ENCODE data around the gene DHX34. TPM values are rescaled to one million over a fixed set of nuclear protein-coding genes. Genes with fewer than 3 reads are reported as not detected.

Gene DHX34
- total RNA-seq, 1 donor: 11.6 TPM

- no peak overlapping the region for H3K4me3 ChIP-seq (ENCODE audit: low read depth, low read length)
- TF ChIP-seq, protein P1, sequence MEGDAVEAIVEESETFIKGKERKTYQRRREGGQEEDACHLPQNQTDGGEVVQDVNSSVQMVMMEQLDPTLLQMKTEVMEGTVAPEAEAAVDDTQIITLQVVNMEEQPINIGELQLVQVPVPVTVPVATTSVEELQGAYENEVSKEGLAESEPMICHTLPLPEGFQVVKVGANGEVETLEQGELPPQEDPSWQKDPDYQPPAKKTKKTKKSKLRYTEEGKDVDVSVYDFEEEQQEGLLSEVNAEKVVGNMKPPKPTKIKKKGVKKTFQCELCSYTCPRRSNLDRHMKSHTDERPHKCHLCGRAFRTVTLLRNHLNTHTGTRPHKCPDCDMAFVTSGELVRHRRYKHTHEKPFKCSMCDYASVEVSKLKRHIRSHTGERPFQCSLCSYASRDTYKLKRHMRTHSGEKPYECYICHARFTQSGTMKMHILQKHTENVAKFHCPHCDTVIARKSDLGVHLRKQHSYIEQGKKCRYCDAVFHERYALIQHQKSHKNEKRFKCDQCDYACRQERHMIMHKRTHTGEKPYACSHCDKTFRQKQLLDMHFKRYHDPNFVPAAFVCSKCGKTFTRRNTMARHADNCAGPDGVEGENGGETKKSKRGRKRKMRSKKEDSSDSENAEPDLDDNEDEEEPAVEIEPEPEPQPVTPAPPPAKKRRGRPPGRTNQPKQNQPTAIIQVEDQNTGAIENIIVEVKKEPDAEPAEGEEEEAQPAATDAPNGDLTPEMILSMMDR (IDR thresholded peaks at IDR 0.05; ENCODE audit: insufficient read depth, low read length): no peak
- DNase-seq (ENCODE audit: low read depth): no peak
Measured at GRCh38 chr19:47374876-47375693, 26.0 kb downstream of the DHX34 start.

DNA sequence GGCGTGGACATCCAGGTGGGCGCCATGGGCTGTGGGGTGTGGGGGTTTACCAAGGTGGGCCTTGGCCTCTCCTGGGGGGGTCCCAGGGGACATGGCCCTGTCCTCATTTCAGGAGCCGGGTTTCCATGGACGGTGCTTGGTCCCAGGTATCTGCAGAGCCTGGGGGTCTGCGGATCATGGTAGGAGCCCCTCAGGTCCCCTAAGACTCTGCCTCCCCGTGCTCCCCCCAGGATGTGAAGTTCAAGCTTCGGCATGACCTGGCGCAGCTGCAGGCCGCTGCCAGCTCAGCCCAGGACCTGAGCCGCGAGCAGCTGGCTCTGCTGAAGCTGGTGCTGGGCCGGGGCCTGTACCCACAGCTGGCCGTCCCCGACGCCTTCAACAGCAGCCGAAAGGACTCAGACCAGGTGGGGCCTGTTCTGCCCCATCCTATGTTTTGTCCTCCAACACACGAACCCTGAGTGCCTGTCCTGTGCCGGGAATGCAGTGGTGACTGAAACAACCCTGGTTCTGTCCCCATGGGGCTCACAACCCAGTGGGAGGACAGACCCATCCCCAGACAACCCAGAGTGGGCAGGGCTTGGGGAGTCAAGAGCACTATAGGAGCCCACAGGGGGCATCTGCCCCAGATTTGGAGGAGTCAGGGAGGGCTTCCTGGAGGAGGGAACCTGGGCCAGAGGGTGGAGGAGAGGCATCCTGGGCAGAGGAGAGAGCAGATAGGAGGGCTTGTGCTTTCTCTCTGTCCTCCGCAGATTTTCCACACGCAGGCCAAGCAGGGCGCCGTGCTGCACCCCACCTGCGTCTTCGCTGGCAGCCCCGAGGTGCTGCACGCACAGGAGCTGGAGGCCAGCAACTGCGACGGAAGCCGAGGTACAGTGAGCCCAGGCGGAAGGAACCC is 26.8 kb downstream of the DHX34 start:
- no peak for DNase-seq (ENCODE audit: low read depth)
- no peak overlapping the region for H3K4me3 ChIP-seq (ENCODE audit: low read depth, low read length)
- TF ChIP-seq, protein P1 (IDR thresholded peaks at IDR 0.05; ENCODE audit: insufficient read depth, low read length): no peak

GRCh38 chr19:47376589-47377144 is 27.6 kb downstream of the DHX34 start:
- H3K4me3 ChIP-seq (ENCODE audit: low read depth, low read length): no peak overlapping the region
- no peak for DNase-seq (ENCODE audit: low read depth)
- TF ChIP-seq, protein P1 (IDR thresholded peaks at IDR 0.05; ENCODE audit: insufficient read depth, low read length): no peak

GRCh38 chr19:47377208-47377701 is 28.1 kb downstream of the DHX34 start:
- TF ChIP-seq, protein P1 (IDR thresholded peaks at IDR 0.05; ENCODE audit: insufficient read depth, low read length): no peak
- DNase-seq (ENCODE audit: low read depth): no peak
- no peak overlapping the region for H3K4me3 ChIP-seq (ENCODE audit: low read depth, low read length)

GRCh38 chr19:47377801-47378200 is 28.7 kb downstream of the DHX34 start:
- H3K4me3 ChIP-seq (ENCODE audit: low read depth, low read length): no peak overlapping the region
- TF ChIP-seq, protein P1 (IDR thresholded peaks at IDR 0.05; ENCODE audit: insufficient read depth, low read length): no peak
- DNase-seq (ENCODE audit: low read depth): no peak

- no peak for DNase-seq (ENCODE audit: low read depth)
- no peak overlapping the region for H3K4me3 ChIP-seq (ENCODE audit: low read depth, low read length)
- TF ChIP-seq, protein P1 (IDR thresholded peaks at IDR 0.05; ENCODE audit: insufficient read depth, low read length): no peak
Measured at GRCh38 chr19:47378246-47378645, 29.1 kb downstream of the DHX34 start.

Measured in fibroblast of the aortic adventitia (primary cell).